ENCODE results near the gene ARPC5. TPM values are rescaled to one million over a fixed set of nuclear protein-coding genes. Genes with fewer than 3 reads are reported as not detected.

Gene ARPC5
- total RNA-seq, 1 experiment from 2014 or later, result 104 TPM

DNA sequence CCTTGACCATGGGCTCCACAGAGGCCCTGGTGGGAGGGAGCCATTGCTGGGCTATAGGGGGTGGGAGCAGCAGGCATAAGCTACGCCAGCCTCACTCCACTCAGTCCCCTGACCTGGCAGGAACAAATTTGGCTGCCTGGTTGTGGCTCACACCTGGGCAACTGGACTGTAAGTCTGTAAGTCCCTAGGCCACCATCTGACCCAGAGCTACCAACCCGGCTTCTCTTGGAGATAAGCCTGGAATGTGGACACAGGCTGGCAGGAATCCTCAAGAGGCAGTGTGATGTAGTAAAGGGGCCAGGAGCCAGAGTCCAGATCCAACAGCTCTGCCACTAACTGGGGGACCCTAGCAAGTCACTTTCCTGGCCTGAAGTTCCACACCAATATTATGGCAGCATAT is 56.7 kb downstream of the ARPC5 start:
- no peak overlapping the region for H3K27ac ChIP-seq (ENCODE audit: low read length)
- no TSS peak for BruUV-seq (replicated peaks)
- in situ Hi-C loops (cut with HindIII; ENCODE audit: low pct_unique_long_range_greater_than_20kb, low sequenced_read_pairs), result no loop called here
- H3K9me3 ChIP-seq (ENCODE audit: control insufficient read depth, insufficient read depth, low read depth, low read length), result no peaks in the 10 kb centered on the region
- no peaks in the 10 kb centered on the region for H3K27me3 ChIP-seq (ENCODE audit: control insufficient read depth, insufficient read depth, low read length)
- H3K4me1 ChIP-seq (ENCODE audit: control insufficient read depth, insufficient read depth, low read length), result no peaks in the 10 kb centered on the region
- intact Hi-C loops (cut with micrococcal nuclease; ENCODE audit: unreplicated experiment), result no loop called here
- H3K36me3 ChIP-seq (ENCODE audit: control insufficient read depth, insufficient read depth, low read length), result no peaks in the 10 kb centered on the region
- POLR2A ChIA-PET, result no interaction called here
- CTCF ChIA-PET, result no interaction called here
- no peak overlapping the region for H3K4me3 ChIP-seq (ENCODE audit: low read depth in 2 of 2, low read length in 2 of 2)
- ATAC-seq, result no peak
- TF ChIP-seq, protein P1, sequence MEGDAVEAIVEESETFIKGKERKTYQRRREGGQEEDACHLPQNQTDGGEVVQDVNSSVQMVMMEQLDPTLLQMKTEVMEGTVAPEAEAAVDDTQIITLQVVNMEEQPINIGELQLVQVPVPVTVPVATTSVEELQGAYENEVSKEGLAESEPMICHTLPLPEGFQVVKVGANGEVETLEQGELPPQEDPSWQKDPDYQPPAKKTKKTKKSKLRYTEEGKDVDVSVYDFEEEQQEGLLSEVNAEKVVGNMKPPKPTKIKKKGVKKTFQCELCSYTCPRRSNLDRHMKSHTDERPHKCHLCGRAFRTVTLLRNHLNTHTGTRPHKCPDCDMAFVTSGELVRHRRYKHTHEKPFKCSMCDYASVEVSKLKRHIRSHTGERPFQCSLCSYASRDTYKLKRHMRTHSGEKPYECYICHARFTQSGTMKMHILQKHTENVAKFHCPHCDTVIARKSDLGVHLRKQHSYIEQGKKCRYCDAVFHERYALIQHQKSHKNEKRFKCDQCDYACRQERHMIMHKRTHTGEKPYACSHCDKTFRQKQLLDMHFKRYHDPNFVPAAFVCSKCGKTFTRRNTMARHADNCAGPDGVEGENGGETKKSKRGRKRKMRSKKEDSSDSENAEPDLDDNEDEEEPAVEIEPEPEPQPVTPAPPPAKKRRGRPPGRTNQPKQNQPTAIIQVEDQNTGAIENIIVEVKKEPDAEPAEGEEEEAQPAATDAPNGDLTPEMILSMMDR (IDR thresholded peaks at IDR 0.05), result no peak
- TF ChIP-seq, protein P2, sequence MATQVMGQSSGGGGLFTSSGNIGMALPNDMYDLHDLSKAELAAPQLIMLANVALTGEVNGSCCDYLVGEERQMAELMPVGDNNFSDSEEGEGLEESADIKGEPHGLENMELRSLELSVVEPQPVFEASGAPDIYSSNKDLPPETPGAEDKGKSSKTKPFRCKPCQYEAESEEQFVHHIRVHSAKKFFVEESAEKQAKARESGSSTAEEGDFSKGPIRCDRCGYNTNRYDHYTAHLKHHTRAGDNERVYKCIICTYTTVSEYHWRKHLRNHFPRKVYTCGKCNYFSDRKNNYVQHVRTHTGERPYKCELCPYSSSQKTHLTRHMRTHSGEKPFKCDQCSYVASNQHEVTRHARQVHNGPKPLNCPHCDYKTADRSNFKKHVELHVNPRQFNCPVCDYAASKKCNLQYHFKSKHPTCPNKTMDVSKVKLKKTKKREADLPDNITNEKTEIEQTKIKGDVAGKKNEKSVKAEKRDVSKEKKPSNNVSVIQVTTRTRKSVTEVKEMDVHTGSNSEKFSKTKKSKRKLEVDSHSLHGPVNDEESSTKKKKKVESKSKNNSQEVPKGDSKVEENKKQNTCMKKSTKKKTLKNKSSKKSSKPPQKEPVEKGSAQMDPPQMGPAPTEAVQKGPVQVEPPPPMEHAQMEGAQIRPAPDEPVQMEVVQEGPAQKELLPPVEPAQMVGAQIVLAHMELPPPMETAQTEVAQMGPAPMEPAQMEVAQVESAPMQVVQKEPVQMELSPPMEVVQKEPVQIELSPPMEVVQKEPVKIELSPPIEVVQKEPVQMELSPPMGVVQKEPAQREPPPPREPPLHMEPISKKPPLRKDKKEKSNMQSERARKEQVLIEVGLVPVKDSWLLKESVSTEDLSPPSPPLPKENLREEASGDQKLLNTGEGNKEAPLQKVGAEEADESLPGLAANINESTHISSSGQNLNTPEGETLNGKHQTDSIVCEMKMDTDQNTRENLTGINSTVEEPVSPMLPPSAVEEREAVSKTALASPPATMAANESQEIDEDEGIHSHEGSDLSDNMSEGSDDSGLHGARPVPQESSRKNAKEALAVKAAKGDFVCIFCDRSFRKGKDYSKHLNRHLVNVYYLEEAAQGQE (IDR thresholded peaks at IDR 0.05; ENCODE audit: insufficient read depth in 1 of 2, low read depth in 2 of 2, low read length in 1 of 2), result no peak
- no peak for TF ChIP-seq POLR2AphosphoS5 (IDR thresholded peaks at IDR 0.05; ENCODE audit: low read depth, low read length)
- no peak for TF ChIP-seq SIN3A (IDR thresholded peaks at IDR 0.05; ENCODE audit: borderline replicate concordance, insufficient read depth, low read depth, low read length)
- TF ChIP-seq TCF7L2 (IDR thresholded peaks at IDR 0.05; ENCODE audit: low read depth, low read length), result no peak
- no peak for DNase-seq (ENCODE audit: low read depth, low spot score)

DNA sequence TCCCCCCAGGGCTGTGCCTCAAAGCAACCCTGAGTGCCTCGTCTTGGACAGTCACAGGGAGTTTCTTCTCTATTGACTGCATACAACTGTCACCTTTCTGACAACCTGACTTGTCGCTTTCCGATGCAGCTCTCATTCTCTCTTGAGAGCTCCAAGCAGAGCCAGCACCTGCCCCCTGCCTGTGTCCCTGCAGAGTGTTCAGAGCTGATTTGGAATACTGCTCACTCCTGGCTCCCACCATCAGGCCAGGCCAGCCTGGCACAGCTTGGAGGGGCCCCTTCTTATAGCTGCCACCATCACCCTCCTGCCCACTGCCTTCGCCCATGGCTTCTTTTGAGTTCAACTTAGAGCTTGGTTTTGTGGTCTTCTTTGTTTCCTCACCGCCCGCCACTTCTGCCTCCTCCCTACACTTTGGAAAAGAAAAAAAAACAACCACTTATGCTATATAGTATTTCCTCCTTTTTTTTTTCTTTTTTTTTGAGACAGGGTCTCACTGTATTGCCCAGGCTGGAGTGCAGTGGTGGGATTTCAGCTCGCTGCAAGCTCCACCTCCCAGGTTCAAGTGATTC is 57.6 kb downstream of the ARPC5 start:
- no peak overlapping the region for H3K27ac ChIP-seq (ENCODE audit: low read length)
- BruUV-seq (replicated peaks), result no TSS peak
- H3K9me3 ChIP-seq (ENCODE audit: control insufficient read depth, insufficient read depth, low read depth, low read length), result no peaks in the 10 kb centered on the region
- CTCF ChIA-PET, result no interaction called here
- intact Hi-C loops (cut with micrococcal nuclease; ENCODE audit: unreplicated experiment) (no loop called here), in situ Hi-C loops (cut with HindIII; ENCODE audit: low pct_unique_long_range_greater_than_20kb, low sequenced_read_pairs) (no loop called here)
- DNase-seq (ENCODE audit: low read depth, low spot score) (no peak), ATAC-seq (no peak)
- H3K4me3 ChIP-seq (ENCODE audit: low read depth in 2 of 2, low read length in 2 of 2), result no peak overlapping the region
- H3K27me3 ChIP-seq (ENCODE audit: control insufficient read depth, insufficient read depth, low read length), result no peaks in the 10 kb centered on the region
- TF ChIP-seq TCF7L2 (IDR thresholded peaks at IDR 0.05; ENCODE audit: low read depth, low read length) (no peak), SIN3A (IDR thresholded peaks at IDR 0.05; ENCODE audit: borderline replicate concordance, insufficient read depth, low read depth, low read length) (no peak), POLR2AphosphoS5 (IDR thresholded peaks at IDR 0.05; ENCODE audit: low read depth, low read length) (no peak)
- TF ChIP-seq, protein P1 (IDR thresholded peaks at IDR 0.05), result no peak
- TF ChIP-seq, protein P2 (IDR thresholded peaks at IDR 0.05; ENCODE audit: insufficient read depth in 1 of 2, low read depth in 2 of 2, low read length in 1 of 2), result no peak
- no peaks in the 10 kb centered on the region for H3K4me1 ChIP-seq (ENCODE audit: control insufficient read depth, insufficient read depth, low read length)
- POLR2A ChIA-PET, result no interaction called here
- no peaks in the 10 kb centered on the region for H3K36me3 ChIP-seq (ENCODE audit: control insufficient read depth, insufficient read depth, low read length)
